HuH-7.5 (cell line): ENCODE measurements around the gene CHD5.

Source experiments
- DNase-seq: peaks from one replicate; pipeline ENCODE4 v3.0.0; 2011; ENCODE audit warnings: low spot score

The CHD5 gene

GRCh38 chr1:6098303-6099215 is 81.6 kb downstream of the CHD5 start:
- no peak for DNase-seq

GRCh38 chr1:6097824-6098223 is 82.3 kb downstream of the CHD5 start:
- DNase-seq = no peak

GRCh38 chr1:6097117-6097595 is 83.0 kb downstream of the CHD5 start:
- DNase-seq = no peak

GRCh38 chr1:6096243-6097116 is 83.6 kb downstream of the CHD5 start:
- no peak for DNase-seq

GRCh38 chr1:6095511-6096242 is 84.4 kb downstream of the CHD5 start:
- DNase-seq = no peak

- no peak for DNase-seq
These were observed 85.2 kb downstream of the CHD5 start for GRCh38 chr1:6094801-6095505.

GRCh38 chr1:6094246-6094645 is 85.9 kb downstream of the CHD5 start:
- DNase-seq = no peak

- DNase-seq = no peak
These were observed 86.5 kb downstream of the CHD5 start for GRCh38 chr1:6093611-6094010.

- DNase-seq = no peak
These were observed 87.0 kb downstream of the CHD5 start for GRCh38 chr1:6093071-6093470.

GRCh38 chr1:6092211-6092610 is 87.9 kb downstream of the CHD5 start:
- no peak for DNase-seq

GRCh38 chr1:6091823-6092109 is 88.4 kb downstream of the CHD5 start:
- DNase-seq = no peak

- no peak for DNase-seq
These were observed 88.9 kb downstream of the CHD5 start for GRCh38 chr1:6090996-6091822.

GRCh38 chr1:6090288-6090687 is 89.8 kb downstream of the CHD5 start:
- no peak for DNase-seq

- DNase-seq = no peak
These were observed 91.2 kb downstream of the CHD5 start for GRCh38 chr1:6088956-6089355.

- no peak for DNase-seq
These were observed 92.2 kb downstream of the CHD5 start for GRCh38 chr1:6087958-6088357.

- no peak for DNase-seq
These were observed 92.7 kb downstream of the CHD5 start for GRCh38 chr1:6087377-6087772.

GRCh38 chr1:6086762-6087376 is 93.3 kb downstream of the CHD5 start:
- no peak for DNase-seq

- no peak for DNase-seq
These were observed 93.8 kb downstream of the CHD5 start for GRCh38 chr1:6086358-6086757.

GRCh38 chr1:6085666-6086065 is 94.5 kb downstream of the CHD5 start:
- no peak for DNase-seq

GRCh38 chr1:6084781-6085495 is 95.2 kb downstream of the CHD5 start:
- DNase-seq = no peak
